Measurements from ENCODE around the gene ZNF75A. TPM values are rescaled to one million over a fixed set of nuclear protein-coding genes. Genes with fewer than 3 reads are reported as not detected.

ZNF75A gene
- total RNA-seq, 1 experiment from 2014 or later = 24.5 TPM

- ATAC-seq (no peak), DNase-seq (ENCODE audit: low read depth, low spot score) (no peak)
- POLR2A ChIA-PET = no interaction called here
- intact Hi-C loops (cut with micrococcal nuclease; ENCODE audit: unreplicated experiment) (no loop called here), in situ Hi-C loops (cut with HindIII; ENCODE audit: low pct_unique_long_range_greater_than_20kb, low sequenced_read_pairs) (no loop called here)
- no peaks in the 10 kb centered on the region for H3K27me3 ChIP-seq (ENCODE audit: control insufficient read depth, insufficient read depth, low read length)
- no peak overlapping the region for H3K4me3 ChIP-seq (ENCODE audit: low read depth in 2 of 2, low read length in 2 of 2)
- no peaks in the 10 kb centered on the region for H3K4me1 ChIP-seq (ENCODE audit: control insufficient read depth, insufficient read depth, low read length)
- peaks cover 36% of the 10 kb centered on the region for H3K9me3 ChIP-seq (ENCODE audit: control insufficient read depth, insufficient read depth, low read depth, low read length)
- no peak overlapping the region for H3K27ac ChIP-seq (ENCODE audit: low read length)
- BruUV-seq (replicated peaks) = no TSS peak
- CTCF ChIA-PET = no interaction called here
- 0 out of 2 replicates have a peak, but pooled peaks cover under 1% of the 10 kb centered on the region for H3K36me3 ChIP-seq (ENCODE audit: control insufficient read depth, insufficient read depth, low read length)
- no peak for TF ChIP-seq CTCF (IDR thresholded peaks at IDR 0.05)
- no peak for TF ChIP-seq TCF7L2 (IDR thresholded peaks at IDR 0.05; ENCODE audit: low read depth, low read length)
- no peak for TF ChIP-seq POLR2AphosphoS5 (IDR thresholded peaks at IDR 0.05; ENCODE audit: low read depth, low read length)
Observed at GRCh38 chr16:3321816-3322215, 16.5 kb downstream of the ZNF75A start.

- intact Hi-C loops (cut with micrococcal nuclease; ENCODE audit: unreplicated experiment) (no loop called here), in situ Hi-C loops (cut with HindIII; ENCODE audit: low pct_unique_long_range_greater_than_20kb, low sequenced_read_pairs) (no loop called here)
- CTCF ChIA-PET = no interaction called here
- Histone ChIP-seq H3K27me3 (ENCODE audit: control insufficient read depth, insufficient read depth, low read length) (no peaks in the 10 kb centered on the region), H3K36me3 (ENCODE audit: control insufficient read depth, insufficient read depth, low read length) (no peaks in the 10 kb centered on the region), H3K9me3 (ENCODE audit: control insufficient read depth, insufficient read depth, low read depth, low read length) (no peaks in the 10 kb centered on the region), H3K27ac (ENCODE audit: low read length) (no peak overlapping the region), H3K4me1 (ENCODE audit: control insufficient read depth, insufficient read depth, low read length) (no peaks in the 10 kb centered on the region), H3K4me3 (ENCODE audit: low read depth in 2 of 2, low read length in 2 of 2) (no peak overlapping the region)
- DNase-seq (ENCODE audit: low read depth, low spot score) (no peak), ATAC-seq (no peak)
- POLR2A ChIA-PET = no interaction called here
- TF ChIP-seq REST (IDR thresholded peaks at IDR 0.05; ENCODE audit: insufficient read depth in 1 of 2, low read depth in 2 of 2, low read length in 1 of 2) = no peak
- TF ChIP-seq POLR2AphosphoS5 (IDR thresholded peaks at IDR 0.05; ENCODE audit: low read depth, low read length) = no peak
- no peak for TF ChIP-seq SIN3A (IDR thresholded peaks at IDR 0.05; ENCODE audit: borderline replicate concordance, insufficient read depth, low read depth, low read length)
- TF ChIP-seq TCF7L2 (IDR thresholded peaks at IDR 0.05; ENCODE audit: low read depth, low read length) = no peak
- TF ChIP-seq CTCF (IDR thresholded peaks at IDR 0.05) = no peak
- no TSS peak for BruUV-seq (replicated peaks)
Observed at GRCh38 chr16:3327514-3327913, 22.2 kb downstream of the ZNF75A start.

All from Panc1 (cell line).